Smooth muscle cell (in vitro differentiated cells): ENCODE measurements around the gene TMEM255B. TPM values are rescaled to one million over a fixed set of nuclear protein-coding genes. Genes with fewer than 3 reads are reported as not detected.

ENCODE experiments used
- DNase-seq: peaks from one replicate; lab custom pipeline; 2025; ENCODE audit not compliant: unreplicated experiment; lab: John Stamatoyannopoulos, UW
- H2AFZ ChIP-seq: fragments of 200-600 bp; sonication (generic); 2 replicates; pipeline ENCODE4 v1.6.0; 2016; ENCODE audit warnings: antibody characterized with exemption, low read depth, mild to moderate bottlenecking
- H3F3A ChIP-seq: fragments of 200-600 bp; sonication (generic); 2 replicates; pipeline ENCODE4 v1.6.0; 2017; ENCODE audit warnings: antibody characterized with exemption, low read depth
- H3K27ac ChIP-seq: fragments of 200-600 bp; sonication (generic); 2 replicates; pipeline ENCODE4 v1.5.1; 2016; ENCODE audit warnings: low read depth, mild to moderate bottlenecking
- H3K27me3 ChIP-seq: fragments of 200-600 bp; sonication (generic); 2 replicates; pipeline ENCODE4 v1.6.1; 2016; ENCODE audit warnings: low read depth, mild to moderate bottlenecking
- H3K36me3 ChIP-seq: fragments of 200-600 bp; sonication (generic); 2 replicates; pipeline ENCODE4 v1.5.1; 2016; ENCODE audit warnings: low read depth
- H3K4me1 ChIP-seq: fragments of 200-600 bp; sonication (generic); 2 replicates; pipeline ENCODE4 v1.5.1; 2016; ENCODE audit warnings: low read depth
- H3K4me2 ChIP-seq: fragments of 200-600 bp; sonication (generic); 2 replicates; pipeline ENCODE4 v1.6.0; 2016; ENCODE audit warnings: mild to moderate bottlenecking
- H3K4me3 ChIP-seq: fragments of 200-600 bp; sonication (generic); 2 replicates; pipeline ENCODE4 v1.5.1; 2016; ENCODE audit warnings: mild to moderate bottlenecking
- H3K79me2 ChIP-seq: fragments of 200-600 bp; sonication (generic); 2 replicates; pipeline ENCODE4 v1.6.0; 2016; ENCODE audit warnings: low read depth, mild to moderate bottlenecking
- H3K9ac ChIP-seq: fragments of 200-600 bp; sonication (generic); 2 replicates; pipeline ENCODE4 v1.6.0; 2016; ENCODE audit warnings: low read depth
- H3K9me3 ChIP-seq: fragments of 200-600 bp; sonication (generic); replicated peaks from 2 replicates; pipeline ENCODE4 v1.5.1; 2016; ENCODE audit warnings: low read depth
- H4K20me1 ChIP-seq: fragments of 200-600 bp; sonication (generic); 2 replicates; pipeline ENCODE4 v1.6.0; 2016; ENCODE audit warnings: low read depth
- WGBS: methylation state at CpG from one replicate; pipeline ENCODE4 v1.1.7; 2016; ENCODE audit warnings: low lambda C conversion rate; 5-methylcytosine and 5-hydroxymethylcytosine counted together
- polyA plus RNA-seq: library from polyadenylated mRNA; unstranded; fragments of >200 nt; fragmentation: Nextera tagmentation; extraction: Ambion mirVana; gene quantifications from 2 replicates; pipeline ENCODE4 v1.2.1, GENCODE V29; 2016
- total RNA-seq: library from RNA; depleted of rRNA; stranded (reverse); fragments of >200 nt; gene quantifications from 2 replicates; pipeline ENCODE4 v1.2.3, GENCODE V29; 2014
- TF ChIP-seq, protein P1 (sequence below): fragments of 200-600 bp; sonication (generic); IDR thresholded peaks from 2 replicates; pipeline ENCODE4 v1.5.1; 2017; ENCODE audit warnings: borderline replicate concordance, mild to moderate bottlenecking, antibody characterized with exemption; ENCODE audit not compliant: insufficient read depth, poor library complexity, severe bottlenecking

The TMEM255B gene
- total and polyA plus RNA-seq, 2 experiments from 2014 or later: 0.22 to 2.1 TPM

DNA sequence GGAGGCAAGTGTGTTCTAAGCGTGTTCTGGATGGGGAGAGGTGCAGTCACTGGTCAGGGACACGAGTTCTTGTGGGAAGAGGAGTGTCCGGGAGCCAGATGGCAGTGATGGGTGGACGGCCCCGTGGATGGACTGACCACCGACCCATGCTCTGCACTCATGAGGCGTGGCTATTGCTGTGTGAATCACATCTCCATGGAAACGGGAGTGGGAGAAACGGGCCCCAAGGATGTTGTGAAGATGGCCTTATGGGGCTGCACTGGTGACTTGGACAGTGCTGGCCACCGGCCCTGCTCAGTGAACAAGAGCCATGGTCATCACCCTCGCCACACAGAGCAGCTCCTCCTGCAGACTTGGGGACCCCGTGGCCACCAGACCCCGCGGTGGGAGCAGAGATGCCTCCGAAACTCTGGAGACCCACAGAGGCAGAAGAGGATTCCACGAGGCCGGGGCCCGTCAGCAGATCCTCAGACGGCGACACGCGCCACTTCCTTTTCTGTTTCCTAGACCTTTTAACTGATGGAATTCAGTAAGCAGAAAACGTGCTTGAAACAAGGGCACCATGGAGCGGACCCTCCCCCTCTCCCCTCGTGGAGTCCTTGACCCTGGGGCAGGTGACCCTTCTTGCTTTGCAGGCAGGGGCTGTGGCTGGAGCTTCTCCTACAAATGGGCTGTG, 57.4 kb downstream of the TMEM255B start:
- 79% methylated on average over 23 of the region's 25 CpGs for WGBS
- no peak overlapping the region for H3K4me3 ChIP-seq
- peaks cover 6% of the 10 kb centered on the region for H3K4me1 ChIP-seq
- H3K4me2 ChIP-seq: no peak overlapping the region
- H3K9me3 ChIP-seq: no peaks in the 10 kb centered on the region
- DNase-seq: no peak
- H2AFZ ChIP-seq: no peak overlapping the region
- no peaks in the 10 kb centered on the region for H4K20me1 ChIP-seq
- H3F3A ChIP-seq: peaks cover 7% of the 10 kb centered on the region
- no peaks in the 10 kb centered on the region for H3K79me2 ChIP-seq
- no peaks in the 10 kb centered on the region for H3K36me3 ChIP-seq
- H3K27ac ChIP-seq: no peak overlapping the region
- no peak overlapping the region for H3K9ac ChIP-seq
- no peaks in the 10 kb centered on the region for H3K27me3 ChIP-seq
- TF ChIP-seq, protein P1, sequence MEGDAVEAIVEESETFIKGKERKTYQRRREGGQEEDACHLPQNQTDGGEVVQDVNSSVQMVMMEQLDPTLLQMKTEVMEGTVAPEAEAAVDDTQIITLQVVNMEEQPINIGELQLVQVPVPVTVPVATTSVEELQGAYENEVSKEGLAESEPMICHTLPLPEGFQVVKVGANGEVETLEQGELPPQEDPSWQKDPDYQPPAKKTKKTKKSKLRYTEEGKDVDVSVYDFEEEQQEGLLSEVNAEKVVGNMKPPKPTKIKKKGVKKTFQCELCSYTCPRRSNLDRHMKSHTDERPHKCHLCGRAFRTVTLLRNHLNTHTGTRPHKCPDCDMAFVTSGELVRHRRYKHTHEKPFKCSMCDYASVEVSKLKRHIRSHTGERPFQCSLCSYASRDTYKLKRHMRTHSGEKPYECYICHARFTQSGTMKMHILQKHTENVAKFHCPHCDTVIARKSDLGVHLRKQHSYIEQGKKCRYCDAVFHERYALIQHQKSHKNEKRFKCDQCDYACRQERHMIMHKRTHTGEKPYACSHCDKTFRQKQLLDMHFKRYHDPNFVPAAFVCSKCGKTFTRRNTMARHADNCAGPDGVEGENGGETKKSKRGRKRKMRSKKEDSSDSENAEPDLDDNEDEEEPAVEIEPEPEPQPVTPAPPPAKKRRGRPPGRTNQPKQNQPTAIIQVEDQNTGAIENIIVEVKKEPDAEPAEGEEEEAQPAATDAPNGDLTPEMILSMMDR: no peak

DNA sequence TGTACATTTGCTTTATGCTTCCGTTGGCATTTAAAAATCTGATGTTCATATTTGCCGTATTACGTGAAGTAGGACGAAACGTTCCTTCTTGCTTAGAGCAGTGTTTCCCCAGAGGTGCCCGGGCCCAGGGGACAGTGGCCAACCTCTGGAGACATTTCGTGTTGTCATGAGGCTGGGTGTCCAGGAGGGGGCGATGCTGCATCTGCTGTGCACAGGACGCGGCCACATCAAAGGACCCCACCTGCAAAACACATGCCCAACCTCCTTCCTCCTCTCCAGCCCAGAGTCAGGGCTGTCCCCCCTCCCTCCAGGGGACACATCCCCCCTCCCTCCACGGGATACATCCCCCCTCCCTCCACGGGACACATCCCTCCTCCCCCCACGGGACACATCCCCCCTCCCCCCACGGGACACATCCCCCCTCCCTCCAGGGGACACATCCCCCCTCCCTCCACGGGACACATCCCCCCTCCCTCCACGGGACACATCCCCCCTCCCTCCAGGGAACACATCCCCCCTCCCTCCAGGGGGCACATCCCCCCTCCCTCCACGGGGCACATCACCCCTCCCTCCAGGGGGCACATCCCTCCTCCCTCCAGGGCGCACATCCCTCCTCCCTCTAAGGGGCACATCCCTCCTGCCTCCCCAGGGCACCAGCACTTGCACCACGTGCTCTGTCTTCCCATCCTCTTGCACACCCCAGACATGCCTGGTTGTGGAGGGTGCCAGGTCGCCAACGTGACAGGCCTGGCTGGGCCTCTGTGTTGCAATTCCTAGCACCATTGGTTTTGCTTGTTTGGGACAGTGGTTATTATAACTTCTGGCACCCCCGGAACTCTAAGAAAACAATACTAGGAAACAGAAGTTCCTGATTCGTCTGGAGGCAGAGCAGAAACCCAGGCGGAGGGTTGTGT, 58.2 kb downstream of the TMEM255B start:
- Histone ChIP-seq H3K79me2 (no peaks in the 10 kb centered on the region), H3K4me2 (no peak overlapping the region), H3K4me1 (peaks cover 6% of the 10 kb centered on the region), H3K4me3 (no peak overlapping the region), H4K20me1 (no peaks in the 10 kb centered on the region), H2AFZ (no peak overlapping the region), H3K27me3 (no peaks in the 10 kb centered on the region), H3K36me3 (no peaks in the 10 kb centered on the region), H3K9me3 (no peaks in the 10 kb centered on the region), H3K27ac (no peak overlapping the region), H3F3A (peaks cover 7% of the 10 kb centered on the region), H3K9ac (no peak overlapping the region)
- 52% methylated on average over 16 of the region's 24 CpGs for WGBS
- TF ChIP-seq, protein P1: peak; percentile 81
- peak; percentile 26 for DNase-seq

DNA sequence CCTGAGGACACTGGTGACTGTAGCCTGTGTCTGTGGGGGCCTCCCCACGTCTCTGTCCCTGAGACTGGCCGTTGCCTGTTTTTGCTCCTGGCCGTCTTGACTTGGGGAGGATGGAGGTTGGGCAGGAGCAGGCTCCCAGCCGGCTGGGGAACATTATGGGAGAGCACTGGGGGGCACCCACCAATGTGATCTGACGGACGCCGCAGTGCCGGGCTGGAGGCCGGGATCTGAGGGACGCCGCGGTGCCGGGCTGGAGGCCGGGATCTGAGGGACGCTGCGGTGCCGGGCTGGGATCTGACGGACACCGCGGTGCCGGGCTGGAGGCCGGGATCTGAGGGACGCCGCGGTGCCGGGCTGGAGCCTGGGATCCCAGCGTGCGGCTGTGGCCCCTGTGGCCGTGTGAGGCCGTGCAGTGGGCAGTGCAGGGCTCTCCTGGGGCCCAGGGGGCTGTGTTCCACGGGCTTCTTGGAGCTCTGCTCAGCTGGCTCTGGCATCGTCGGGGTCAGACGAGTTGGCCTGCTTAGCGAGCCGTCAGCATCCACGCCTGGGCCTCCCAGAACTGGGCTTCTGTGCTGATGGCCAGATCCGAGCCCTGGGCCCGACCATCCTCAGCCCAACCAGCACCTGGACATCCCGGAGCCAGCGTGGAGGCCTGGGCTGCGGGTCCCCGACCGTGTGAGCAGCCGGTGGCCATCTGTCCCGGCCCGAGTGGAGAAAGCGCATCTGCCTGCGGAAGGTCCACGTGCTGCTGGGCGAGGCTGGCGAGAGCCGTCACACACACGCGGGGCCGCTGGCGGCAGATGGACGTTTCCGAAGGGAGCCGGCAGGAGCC, 59.0 kb downstream of the TMEM255B start:
- no peaks in the 10 kb centered on the region for H3K79me2 ChIP-seq
- WGBS: 92% methylated on average over 55 of the region's 60 CpGs
- H4K20me1 ChIP-seq: no peaks in the 10 kb centered on the region
- DNase-seq: no peak
- H3K9ac ChIP-seq: no peak overlapping the region
- H3K27me3 ChIP-seq: no peaks in the 10 kb centered on the region
- no peak overlapping the region for H3K4me2 ChIP-seq
- TF ChIP-seq, protein P1: no peak
- peaks cover 6% of the 10 kb centered on the region for H3K4me1 ChIP-seq
- no peak overlapping the region for H3K27ac ChIP-seq
- no peak overlapping the region for H2AFZ ChIP-seq
- no peaks in the 10 kb centered on the region for H3K36me3 ChIP-seq
- no peak overlapping the region for H3K4me3 ChIP-seq
- peaks cover 7% of the 10 kb centered on the region for H3F3A ChIP-seq
- H3K9me3 ChIP-seq: no peaks in the 10 kb centered on the region
